Spleen (tissue), 7 donors: ENCODE data around the gene KCNF1.

ENCODE experiments used
- CTCF ChIP-seq, 11 experiments: fragments of 200-600 bp in 7 of 11; fragments of 450-650 bp in 4 of 11; sonication (generic) in 4 of 11; IDR thresholded peaks in 8 of 11; conservative IDR thresholded peaks in 3 of 11; 1 replicate in 7 of 11; 2 replicates in 4 of 11; pipeline versions ENCODE4 v1.4.0 to v1.8.0; 2016 to 2021; ENCODE audit warnings: antibody characterized with exemption in 11 of 11, inconsistent platforms in 4 of 11, mild to moderate bottlenecking in 1 of 11
- POLR2A ChIP-seq, 3 donors: fragments of 450-650 bp; IDR thresholded peaks; one replicate each; pipeline ENCODE4 v1.5.1; 2017; ENCODE audit warnings: antibody characterized with exemption in 3 of 3, mild to moderate bottlenecking in 1 of 3
- donor health status: DM: no; HTN: no; CAD: no; lungs with moderate emphysema.
- donor health status: DM: no; HTN: no; CAD: no.
- donor health status: DM: no; HTN: no; CAD: no.

- TF ChIP-seq CTCF (IDR thresholded peaks at IDR 0.05 in 8 of 11, conservative IDR thresholded peaks at IDR 0.05 in 3 of 11) (no peak), POLR2A (IDR thresholded peaks at IDR 0.05) (no peak)
Measured at GRCh38 chr2:10883066-10883465, 28.7 kb upstream of the KCNF1 start.
